ENCODE measurements around the gene RNASE1. TPM values are rescaled to one million over a fixed set of nuclear protein-coding genes. Genes with fewer than 3 reads are reported as not detected.

Gene RNASE1
- total and polyA plus RNA-seq, 2 donors (not counting 1 experiment from before 2014, with no cell fraction given) = 0.25 to 0.81 TPM

GRCh38 chr14:20757965-20758364, 44.7 kb downstream of the RNASE1 start:
- no peak overlapping the region for H3K27ac ChIP-seq (ENCODE audit: low read length in 2 of 2)
- no peak overlapping the region for H3K4me2 ChIP-seq (replicated peaks; ENCODE audit: low read depth, low read length, poor library complexity, severe bottlenecking)
- CTCF ChIA-PET = interaction anchor here (0.7 to 4.4 kb wide), 27 partner anchors 8 to 213 kb away, joined by 3 to 51 read pairs (median 4); partner anchors contain the start of genes EDDM3A and RNASE6
- H3K9me3 Mint-ChIP-seq (ENCODE audit: insufficient read depth) = no peaks in the 10 kb centered on the region
- no peaks in the 10 kb centered on the region for H3K4me1 ChIP-seq (ENCODE audit: control insufficient read depth in 2 of 2, insufficient read depth in 2 of 2, low read length in 2 of 2)
- DNase-seq (peak; percentile 60), ATAC-seq (ENCODE audit: low read depth) (peak; percentile 28)
- peaks cover 4% of the 10 kb centered on the region for H3K4me1 Mint-ChIP-seq
- no peaks in the 10 kb centered on the region for H3K27me3 ChIP-seq (replicated peaks in 1 of 4; ENCODE audit: control extremely low read depth in 1 of 4, control insufficient read depth in 3 of 4, insufficient read depth in 4 of 4, low read length in 3 of 4)
- TF ChIP-seq EZH2 (IDR thresholded peaks at IDR 0.05; ENCODE audit: borderline replicate concordance, insufficient read depth, low read depth, low read length, poor library complexity, severe bottlenecking) = no peak
- TF ChIP-seq, protein P1, sequence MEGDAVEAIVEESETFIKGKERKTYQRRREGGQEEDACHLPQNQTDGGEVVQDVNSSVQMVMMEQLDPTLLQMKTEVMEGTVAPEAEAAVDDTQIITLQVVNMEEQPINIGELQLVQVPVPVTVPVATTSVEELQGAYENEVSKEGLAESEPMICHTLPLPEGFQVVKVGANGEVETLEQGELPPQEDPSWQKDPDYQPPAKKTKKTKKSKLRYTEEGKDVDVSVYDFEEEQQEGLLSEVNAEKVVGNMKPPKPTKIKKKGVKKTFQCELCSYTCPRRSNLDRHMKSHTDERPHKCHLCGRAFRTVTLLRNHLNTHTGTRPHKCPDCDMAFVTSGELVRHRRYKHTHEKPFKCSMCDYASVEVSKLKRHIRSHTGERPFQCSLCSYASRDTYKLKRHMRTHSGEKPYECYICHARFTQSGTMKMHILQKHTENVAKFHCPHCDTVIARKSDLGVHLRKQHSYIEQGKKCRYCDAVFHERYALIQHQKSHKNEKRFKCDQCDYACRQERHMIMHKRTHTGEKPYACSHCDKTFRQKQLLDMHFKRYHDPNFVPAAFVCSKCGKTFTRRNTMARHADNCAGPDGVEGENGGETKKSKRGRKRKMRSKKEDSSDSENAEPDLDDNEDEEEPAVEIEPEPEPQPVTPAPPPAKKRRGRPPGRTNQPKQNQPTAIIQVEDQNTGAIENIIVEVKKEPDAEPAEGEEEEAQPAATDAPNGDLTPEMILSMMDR (IDR thresholded peaks at IDR 0.05) = peak; percentile 46
- H3K36me3 ChIP-seq (replicated peaks in 1 of 2; ENCODE audit: control extremely low read depth in 1 of 2, control insufficient read depth in 1 of 2, extremely low read depth in 1 of 2, insufficient read depth in 2 of 2, low read length in 1 of 2) = no peaks in the 10 kb centered on the region
- no peaks in the 10 kb centered on the region for H3K79me2 ChIP-seq (ENCODE audit: control insufficient read depth, insufficient read depth, low read length)
- intact Hi-C loops (cut with micrococcal nuclease) = loop anchor here (1.0 kb wide), 2 partner anchors 61 to 97 kb away; no protein-coding TSS in a partner anchor
- no peak overlapping the region for H3K4me3 Mint-ChIP-seq
- no peaks in the 10 kb centered on the region for H4K20me1 ChIP-seq (ENCODE audit: control insufficient read depth, insufficient read depth, low read length, poor library complexity, severe bottlenecking)
- peaks cover 0 to 5% (median 1%) of the 10 kb centered on the region in 3 donors for H3K9me3 ChIP-seq (ENCODE audit: control extremely low read depth in 1 of 3, control insufficient read depth in 2 of 3, insufficient read depth in 1 of 3, low read length in 2 of 3)
- 50% methylated on average over 3 of the region's 4 CpGs for WGBS (ENCODE audit: insufficient coverage)
- peaks cover 4% of the 10 kb centered on the region for H3K27me3 Mint-ChIP-seq
- POLR2A ChIA-PET = no interaction called here
- no peak overlapping the region for H2AFZ ChIP-seq (ENCODE audit: insufficient read depth, low read depth, low read length, poor library complexity, severe bottlenecking)
- H3K27ac Mint-ChIP-seq = no peak overlapping the region
- no peak overlapping the region for H3K4me3 ChIP-seq (ENCODE audit: control extremely low read depth in 1 of 5, extremely low read depth in 1 of 5, insufficient read depth in 1 of 5, low read depth in 2 of 5, low read length in 4 of 5)
- no peak overlapping the region for H3K9ac ChIP-seq (ENCODE audit: low read length)

DNA sequence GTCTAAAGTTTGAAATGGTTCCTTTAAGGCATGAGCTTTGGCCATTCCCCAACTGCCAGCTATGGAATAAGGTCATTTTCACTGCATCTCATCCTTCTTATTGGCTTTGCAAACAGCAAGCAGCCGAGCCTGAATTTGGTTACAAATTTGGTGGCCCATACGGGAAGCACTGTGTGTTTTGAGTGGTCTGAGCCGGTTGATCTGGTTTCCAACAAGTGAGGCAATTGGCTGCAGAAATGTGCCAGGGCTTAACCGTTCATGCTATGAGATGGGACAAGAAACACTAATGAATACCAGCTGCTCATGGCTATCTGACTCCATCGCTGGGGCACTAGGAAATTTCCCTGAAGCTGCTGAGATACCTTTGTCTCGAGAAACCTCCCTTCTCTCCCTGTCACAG, 47.6 kb downstream of the RNASE1 start:
- no peak overlapping the region for H3K27ac ChIP-seq (ENCODE audit: low read length in 2 of 2)
- TF ChIP-seq, protein P1 (IDR thresholded peaks at IDR 0.05) = no peak
- Mint-ChIP-seq H3K27me3 (peaks cover 11% of the 10 kb centered on the region), H3K4me1 (peaks cover 4% of the 10 kb centered on the region), H3K27ac (no peak overlapping the region), H3K4me3 (no peak overlapping the region), H3K9me3 (ENCODE audit: insufficient read depth) (peaks cover 3% of the 10 kb centered on the region)
- H3K27me3 ChIP-seq (replicated peaks in 1 of 4; ENCODE audit: control extremely low read depth in 1 of 4, control insufficient read depth in 3 of 4, insufficient read depth in 4 of 4, low read length in 3 of 4) = no peaks in the 10 kb centered on the region
- H2AFZ ChIP-seq (ENCODE audit: insufficient read depth, low read depth, low read length, poor library complexity, severe bottlenecking) = no peak overlapping the region
- no peaks in the 10 kb centered on the region for H3K79me2 ChIP-seq (ENCODE audit: control insufficient read depth, insufficient read depth, low read length)
- H3K9me3 ChIP-seq (ENCODE audit: control extremely low read depth in 1 of 3, control insufficient read depth in 2 of 3, insufficient read depth in 1 of 3, low read length in 2 of 3) = peaks cover 1 to 24% (median 16%) of the 10 kb centered on the region in 3 donors
- H3K4me1 ChIP-seq (ENCODE audit: control insufficient read depth in 2 of 2, insufficient read depth in 2 of 2, low read length in 2 of 2) = no peaks in the 10 kb centered on the region
- CTCF ChIA-PET = interaction anchor here (0.6 to 4.4 kb wide), 4 partner anchors 10 to 100 kb away, joined by 3 to 51 read pairs (median 6); no protein-coding TSS in a partner anchor
- ATAC-seq (ENCODE audit: low read depth) (no peak), DNase-seq (no peak)
- no peak overlapping the region for H3K4me3 ChIP-seq (ENCODE audit: control extremely low read depth in 1 of 5, extremely low read depth in 1 of 5, insufficient read depth in 1 of 5, low read depth in 2 of 5, low read length in 4 of 5)
- H4K20me1 ChIP-seq (ENCODE audit: control insufficient read depth, insufficient read depth, low read length, poor library complexity, severe bottlenecking) = no peaks in the 10 kb centered on the region
- POLR2A ChIA-PET = no interaction called here
- WGBS (ENCODE audit: insufficient coverage) = 85% methylated on average over 5 of the region's 6 CpGs
- intact Hi-C loops (cut with micrococcal nuclease) = no loop called here
- no peaks in the 10 kb centered on the region for H3K36me3 ChIP-seq (replicated peaks in 1 of 2; ENCODE audit: control extremely low read depth in 1 of 2, control insufficient read depth in 1 of 2, extremely low read depth in 1 of 2, insufficient read depth in 2 of 2, low read length in 1 of 2)
- no peak overlapping the region for H3K9ac ChIP-seq (ENCODE audit: low read length)
- no peak overlapping the region for H3K4me2 ChIP-seq (replicated peaks; ENCODE audit: low read depth, low read length, poor library complexity, severe bottlenecking)

Measured in B cell (primary cell).